C4-2B (cell line): ENCODE results near the gene DPEP2.

Source experiments
- CTCF ChIP-seq: fragments of 450-650 bp; conservative IDR thresholded peaks from 2 replicates; pipeline ENCODE4 v1.5.1; 2017; ENCODE audit warnings: mild to moderate bottlenecking
- ZFX ChIP-seq: fragments of 450-650 bp; IDR thresholded peaks from 2 replicates; pipeline ENCODE4 v1.6.1; 2017

DNA sequence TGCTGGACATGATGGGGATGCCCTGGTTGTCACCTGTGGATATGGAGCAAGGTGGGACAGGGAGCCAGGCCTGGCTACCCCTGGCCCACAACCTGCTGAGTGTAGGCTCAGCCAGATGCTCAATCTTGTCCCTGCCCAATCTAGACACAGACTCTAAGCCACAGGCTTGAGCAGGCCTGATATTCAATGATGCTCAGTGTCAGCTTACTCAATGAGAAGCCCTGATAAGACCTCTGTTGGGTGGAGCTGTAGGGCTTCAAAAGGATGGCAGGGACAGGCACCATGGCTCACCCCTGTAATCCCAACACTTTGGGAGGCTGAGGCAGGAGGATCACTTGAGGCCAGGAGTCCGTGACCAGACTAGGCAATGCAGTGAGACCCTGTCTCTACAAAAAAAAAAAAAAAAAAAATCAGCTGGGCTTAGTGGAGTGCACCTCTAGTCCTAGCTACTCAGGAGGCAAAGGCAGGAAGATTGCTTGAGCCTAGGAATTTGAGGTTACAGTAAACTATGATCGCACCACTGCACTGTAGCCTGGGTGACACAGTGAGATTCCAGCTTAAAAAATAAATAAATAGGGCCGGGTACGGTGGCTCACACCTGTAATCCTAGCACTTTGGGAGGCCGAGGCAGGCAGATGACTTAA lies 58.7 kb downstream of the DPEP2 start:
- TF ChIP-seq CTCF (no peak), ZFX (no peak)
